ENCODE data around the gene ANKMY1.
A peak's percentile ranks its signal among the peaks of the same experiment; 100 is the strongest.
"Not testable (repeated sequence)": the region's sequence is repeated elsewhere in the genome, so short reads cannot be mapped to it uniquely, and the experiment has no call there.

ANKMY1 gene

GRCh38 chr2:240568678-240569522, 11.1 kb upstream of the ANKMY1 start:
- DNase-seq (ENCODE audit: low spot score): no peak

GRCh38 chr2:240567872-240568677, 10.3 kb upstream of the ANKMY1 start, which contains the start of gene RNPEPL1:
TSS of gene RNPEPL1 (plus strand) at chr2:240568484. CDS start at chr2:240568587, 103 bp downstream.
- DNase-seq (ENCODE audit: low spot score): no peak

GRCh38 chr2:240567137-240567871, 9.5 kb upstream of the ANKMY1 start:
- DNase-seq (ENCODE audit: low spot score): no peak

- DNase-seq (ENCODE audit: low spot score): peak; percentile 54
Observed at GRCh38 chr2:240566203-240567136, 8.7 kb upstream of the ANKMY1 start.

GRCh38 chr2:240565333-240566202, 7.8 kb upstream of the ANKMY1 start:
- peak; percentile 58 for DNase-seq (ENCODE audit: low spot score)

- DNase-seq (ENCODE audit: low spot score): no peak
Observed at GRCh38 chr2:240564561-240565332, 7.0 kb upstream of the ANKMY1 start.

- DNase-seq (ENCODE audit: low spot score): no peak
Observed at GRCh38 chr2:240563951-240564560, 6.3 kb upstream of the ANKMY1 start.

- not testable (repeated sequence) for DNase-seq (ENCODE audit: low spot score)
Observed at GRCh38 chr2:240563231-240563630, 5.4 kb upstream of the ANKMY1 start.

- DNase-seq (ENCODE audit: low spot score): no peak
Observed at GRCh38 chr2:240561325-240561971, 3.7 kb upstream of the ANKMY1 start.

- DNase-seq (ENCODE audit: low spot score): peak; percentile 96
Observed at GRCh38 chr2:240560480-240561324, 2.9 kb upstream of the ANKMY1 start.

- DNase-seq (ENCODE audit: low spot score): peak; percentile 85
Observed at GRCh38 chr2:240560084-240560479, 2.3 kb upstream of the ANKMY1 start, which contains the start of gene DUSP28. TSS of gene DUSP28 (plus strand) at chr2:240560357. CDS start at chr2:240560685, 328 bp downstream.

GRCh38 chr2:240559286-240559685, 1.5 kb upstream of the ANKMY1 start:
- DNase-seq (ENCODE audit: low spot score): no peak

- DNase-seq (ENCODE audit: low spot score): no peak
Observed at GRCh38 chr2:240558236-240558761, 511 bp upstream of the ANKMY1 start.

- no peak for DNase-seq (ENCODE audit: low spot score)
Observed at GRCh38 chr2:240557101-240557751, 562 bp downstream of the ANKMY1 start.

GRCh38 chr2:240556553-240557100, 1.2 kb downstream of the ANKMY1 start:
- DNase-seq (ENCODE audit: low spot score): no peak

- DNase-seq (ENCODE audit: low spot score): no peak
Observed at GRCh38 chr2:240555541-240556250, 2.1 kb downstream of the ANKMY1 start.

All from COLO829 (cell line).